GM13976 (cell line): ENCODE results near the gene CHIC1.
"Not testable (repeated sequence)": the region's sequence is repeated elsewhere in the genome, so short reads cannot be mapped to it uniquely, and the experiment has no call there.

ENCODE experiments used
- DNase-seq: peaks from one replicate; pipeline ENCODE4 v3.0.0; 2012; ENCODE audit warnings: low spot score
- in situ Hi-C: fragments of 300-500 bp; cut with MboI; formaldehyde crosslinking; loops from one replicate; pipeline ENCODE4 v1.12.0; 2022; ENCODE audit warnings: low sequenced_read_pairs, mixed read lengths, inconsistent platforms; ENCODE audit not compliant: unreplicated experiment
- TF ChIP-seq, protein P1 (sequence below): IDR thresholded peaks from 2 replicates; pipeline ENCODE4 v1.5.1; 2012; ENCODE audit warnings: borderline replicate concordance, mild to moderate bottlenecking; ENCODE audit not compliant: insufficient read depth; ENCODE audit errors: extremely low read depth, missing control alignments, control extremely low read depth

Gene CHIC1

DNA sequence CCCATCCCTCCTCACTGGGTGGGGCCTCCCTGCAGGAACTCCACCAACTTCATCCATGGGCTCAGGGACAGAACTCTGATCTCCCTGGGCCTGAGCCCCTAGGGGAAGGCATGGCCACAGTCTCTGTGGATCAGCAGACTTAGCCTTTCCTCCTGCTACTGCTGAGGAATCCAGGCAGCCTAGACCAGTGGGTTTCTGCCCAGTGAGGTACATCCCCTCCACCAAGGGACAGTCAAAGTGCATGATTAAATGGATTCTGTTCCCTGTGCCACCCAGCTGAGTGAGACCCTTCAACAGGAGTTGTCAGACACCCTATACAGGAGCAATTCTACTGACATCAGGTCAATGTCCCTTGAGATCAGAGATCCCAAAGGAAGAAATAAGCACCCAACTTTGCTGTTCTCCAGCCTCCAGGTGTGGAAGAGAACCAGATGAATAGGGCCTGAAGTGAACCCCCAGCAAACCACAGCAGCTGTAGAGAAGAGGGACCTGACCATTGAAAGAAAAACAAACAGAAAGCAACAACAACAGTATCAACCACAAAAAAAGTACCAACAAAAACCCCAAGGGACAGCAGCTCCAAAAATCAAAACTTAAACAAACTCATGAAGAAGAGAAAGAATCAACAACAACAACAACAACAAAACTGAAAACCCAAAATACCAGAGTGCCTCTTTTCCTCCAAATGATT is 84.8 kb downstream of the CHIC1 start:
- DNase-seq: no peak
- in situ Hi-C loops: no loop called here
- TF ChIP-seq, protein P1, sequence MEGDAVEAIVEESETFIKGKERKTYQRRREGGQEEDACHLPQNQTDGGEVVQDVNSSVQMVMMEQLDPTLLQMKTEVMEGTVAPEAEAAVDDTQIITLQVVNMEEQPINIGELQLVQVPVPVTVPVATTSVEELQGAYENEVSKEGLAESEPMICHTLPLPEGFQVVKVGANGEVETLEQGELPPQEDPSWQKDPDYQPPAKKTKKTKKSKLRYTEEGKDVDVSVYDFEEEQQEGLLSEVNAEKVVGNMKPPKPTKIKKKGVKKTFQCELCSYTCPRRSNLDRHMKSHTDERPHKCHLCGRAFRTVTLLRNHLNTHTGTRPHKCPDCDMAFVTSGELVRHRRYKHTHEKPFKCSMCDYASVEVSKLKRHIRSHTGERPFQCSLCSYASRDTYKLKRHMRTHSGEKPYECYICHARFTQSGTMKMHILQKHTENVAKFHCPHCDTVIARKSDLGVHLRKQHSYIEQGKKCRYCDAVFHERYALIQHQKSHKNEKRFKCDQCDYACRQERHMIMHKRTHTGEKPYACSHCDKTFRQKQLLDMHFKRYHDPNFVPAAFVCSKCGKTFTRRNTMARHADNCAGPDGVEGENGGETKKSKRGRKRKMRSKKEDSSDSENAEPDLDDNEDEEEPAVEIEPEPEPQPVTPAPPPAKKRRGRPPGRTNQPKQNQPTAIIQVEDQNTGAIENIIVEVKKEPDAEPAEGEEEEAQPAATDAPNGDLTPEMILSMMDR: no peak

DNA sequence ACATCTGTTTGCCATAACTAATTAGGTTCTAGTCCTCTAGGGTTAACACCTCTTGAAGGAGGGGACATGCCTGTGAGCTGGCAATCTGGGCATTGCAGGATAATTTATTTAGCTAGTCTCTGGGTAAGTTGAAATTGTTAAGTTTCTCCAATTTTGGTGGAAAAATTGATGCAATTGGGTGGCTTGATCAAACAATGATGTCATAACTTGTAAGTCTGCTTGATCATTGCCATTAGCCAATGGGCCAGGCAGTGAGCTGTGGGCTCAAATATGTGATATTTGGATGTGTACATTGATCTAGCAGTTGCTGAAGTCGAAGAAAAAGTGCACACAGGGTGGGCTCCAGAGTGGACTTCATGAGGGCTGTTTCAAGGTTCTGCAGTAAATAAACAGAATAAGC is 98.3 kb downstream of the CHIC1 start:
- DNase-seq, in situ Hi-C loops: not testable (repeated sequence)

DNA sequence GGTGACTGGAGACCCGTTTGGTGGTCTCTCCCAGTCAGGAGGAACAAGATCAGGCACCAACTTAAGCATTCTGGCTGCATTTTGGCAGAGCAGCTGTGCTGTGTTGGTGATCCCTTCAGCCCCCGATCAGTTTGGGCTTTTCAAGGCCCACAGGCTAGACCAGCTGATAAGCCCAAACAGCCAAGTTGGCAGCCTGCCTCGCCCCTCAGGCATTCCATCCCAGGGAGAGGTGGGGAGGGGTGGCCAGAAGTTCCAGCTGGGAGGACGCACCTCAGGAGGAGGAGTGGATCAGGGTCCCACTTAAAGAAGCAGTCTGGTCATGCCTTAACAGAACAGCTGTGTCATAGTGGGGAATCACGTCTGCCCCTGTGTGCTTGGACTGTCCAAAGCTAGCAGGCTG is 105.8 kb downstream of the CHIC1 start:
- no peak for DNase-seq
- in situ Hi-C loops: no loop called here
- TF ChIP-seq, protein P1: no peak

DNA sequence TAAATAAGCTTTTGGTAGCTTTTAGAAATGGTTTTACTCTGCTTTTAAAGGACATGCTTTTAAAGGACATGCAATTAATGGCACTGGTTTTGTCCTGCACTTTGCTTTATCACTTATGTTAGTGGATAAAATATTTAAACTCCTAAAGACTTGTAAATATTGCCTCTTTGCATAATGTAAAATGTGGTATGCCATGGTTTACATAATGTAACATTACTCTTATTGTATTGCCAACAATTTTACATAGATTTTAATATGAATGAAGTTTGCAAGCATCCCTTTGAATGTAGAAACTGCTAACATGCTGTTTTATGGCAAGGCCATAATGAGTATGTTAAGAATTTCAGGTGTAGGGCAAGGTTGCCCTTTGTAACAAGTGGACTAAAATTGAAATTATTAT is 118.4 kb downstream of the CHIC1 start:
- no peak for DNase-seq
- in situ Hi-C loops: no loop called here
- TF ChIP-seq, protein P1: no peak

DNA sequence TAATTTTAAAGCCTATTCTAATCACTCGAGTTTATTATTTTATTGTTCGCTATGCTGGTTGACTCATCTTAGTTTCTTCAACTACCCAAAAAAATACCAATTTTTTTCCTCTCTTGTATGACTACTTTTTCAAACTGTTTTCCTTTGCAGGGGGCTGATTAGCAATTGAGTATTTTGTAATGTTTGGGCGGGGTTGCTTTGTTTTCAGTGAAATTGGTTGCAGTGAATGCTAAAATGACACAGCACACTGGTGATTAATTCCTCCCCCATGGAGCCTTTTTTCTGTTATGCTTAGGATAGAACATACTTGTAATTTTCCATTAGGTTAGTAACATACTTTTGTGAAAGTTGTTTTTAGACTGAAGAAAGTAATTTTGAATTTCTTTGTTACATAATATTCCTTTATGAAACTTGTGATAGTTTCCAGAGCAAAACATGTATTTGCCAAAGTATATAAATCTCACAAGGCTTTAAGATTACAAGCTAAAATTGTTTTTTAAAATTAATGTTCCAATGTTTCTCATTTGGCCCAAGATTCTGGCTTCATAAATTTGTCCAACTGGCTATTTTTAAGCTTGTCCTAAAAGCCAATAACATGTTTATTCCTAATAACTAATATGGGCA is 120.4 kb downstream of the CHIC1 start:
- DNase-seq: no peak
- in situ Hi-C loops: no loop called here
- TF ChIP-seq, protein P1: no peak

DNA sequence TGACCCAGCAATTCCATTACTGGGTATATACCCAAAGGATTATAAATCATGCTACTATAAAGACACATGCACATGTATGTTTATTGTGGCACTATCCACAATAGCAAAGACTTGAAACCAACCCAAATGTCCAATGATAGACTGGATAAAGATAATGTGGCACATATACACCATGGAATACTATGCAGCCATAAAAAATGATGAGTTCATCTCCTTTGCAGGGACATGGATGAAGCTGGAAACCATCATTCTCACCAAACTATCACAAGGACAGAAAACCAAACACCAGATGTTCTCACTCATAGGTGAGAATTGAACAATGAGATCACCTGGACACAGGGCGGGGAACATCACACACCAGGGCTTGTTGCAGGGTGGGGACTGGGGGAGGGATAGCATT is 144.0 kb downstream of the CHIC1 start:
- DNase-seq, in situ Hi-C loops: not testable (repeated sequence)

DNA sequence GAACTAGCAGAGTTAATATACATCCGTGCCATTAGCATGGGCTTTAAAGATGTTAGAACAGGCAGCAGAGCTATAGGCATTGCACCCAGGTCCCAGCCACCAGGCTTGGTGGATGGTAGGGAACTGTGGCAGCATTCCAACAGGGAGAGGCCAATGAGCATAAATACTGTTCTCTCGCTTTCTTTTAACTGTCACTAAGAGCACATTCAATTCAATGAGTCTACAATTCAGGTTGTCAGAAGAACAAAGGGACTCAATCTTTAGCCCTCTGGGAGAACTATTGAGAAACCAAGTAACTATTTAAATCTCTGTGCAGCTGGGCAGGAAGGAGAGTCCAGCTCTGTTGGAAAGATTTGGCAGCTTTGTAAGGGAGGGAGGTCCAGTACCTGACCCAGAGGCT is 165.6 kb downstream of the CHIC1 start:
- TF ChIP-seq, protein P1: no peak
- no peak for DNase-seq
- in situ Hi-C loops: no loop called here
